GM18511 (cell line): Measurements from ENCODE around the gene DCDC1.

Source experiments
- ATAC-seq: cut with Tn5 transposase; IDR thresholded peaks from one replicate; pipeline ENCODE4 v1.9.1; 2021; ENCODE audit warnings: mild to moderate bottlenecking, moderate library complexity; ENCODE audit not compliant: unreplicated experiment

Gene DCDC1

GRCh38 chr11:31369348-31370329 lies at the start of gene DCDC1, which contains the start of gene DNAJC24:
Gene DCDC1 (minus strand): TSS chr11:31369739. CDS start chr11:31328280, 41,459 bp downstream.
Gene DNAJC24 (plus strand): TSS chr11:31369860. CDS start chr11:31370749, 889 bp downstream.
- ATAC-seq, result peak; percentile 97

- no peak for ATAC-seq
Observed at GRCh38 chr11:31419138-31419537, 49.6 kb upstream of the DCDC1 start.

GRCh38 chr11:31417816-31418215 lies 48.3 kb upstream of the DCDC1 start:
- no peak for ATAC-seq

GRCh38 chr11:31417357-31417756 lies 47.8 kb upstream of the DCDC1 start:
- no peak for ATAC-seq

- no peak for ATAC-seq
Observed at GRCh38 chr11:31415435-31415834, 45.9 kb upstream of the DCDC1 start.

- no peak for ATAC-seq
Observed at GRCh38 chr11:31414338-31414737, 44.8 kb upstream of the DCDC1 start.

- no peak for ATAC-seq
Observed at GRCh38 chr11:31412946-31413345, 43.4 kb upstream of the DCDC1 start.

GRCh38 chr11:31408201-31408600 lies 38.7 kb upstream of the DCDC1 start:
- ATAC-seq, result no peak

- ATAC-seq, result no peak
Observed at GRCh38 chr11:31404614-31405013, 35.1 kb upstream of the DCDC1 start.

- no peak for ATAC-seq
Observed at GRCh38 chr11:31397239-31397834, 27.8 kb upstream of the DCDC1 start.

- ATAC-seq, result no peak
Observed at GRCh38 chr11:31387379-31387778, 17.8 kb upstream of the DCDC1 start.

- no peak for ATAC-seq
Observed at GRCh38 chr11:31383116-31383515, 13.6 kb upstream of the DCDC1 start.

- ATAC-seq, result no peak
Observed at GRCh38 chr11:31375879-31376278, 6.3 kb upstream of the DCDC1 start.

GRCh38 chr11:31366795-31367194 lies 2.7 kb downstream of the DCDC1 start:
- no peak for ATAC-seq

- no peak for ATAC-seq
Observed at GRCh38 chr11:31361743-31362142, 7.8 kb downstream of the DCDC1 start.

GRCh38 chr11:31355817-31356216 lies 13.7 kb downstream of the DCDC1 start:
- ATAC-seq, result no peak

- no peak for ATAC-seq
Observed at GRCh38 chr11:31355131-31355530, 14.4 kb downstream of the DCDC1 start.

GRCh38 chr11:31351168-31351567 lies 18.4 kb downstream of the DCDC1 start:
- no peak for ATAC-seq

- ATAC-seq, result peak; percentile 66
Observed at GRCh38 chr11:31340903-31341572, 28.5 kb downstream of the DCDC1 start.

- ATAC-seq, result no peak
Observed at GRCh38 chr11:31337806-31338205, 31.7 kb downstream of the DCDC1 start.

- ATAC-seq, result no peak
Observed at GRCh38 chr11:31328697-31329096, 40.8 kb downstream of the DCDC1 start.
